ENCODE data around the gene ANKRD63.

The ANKRD63 gene

GRCh38 chr15:40242601-40243000 is 40.3 kb downstream of the ANKRD63 start:
- no peak for DNase-seq (ENCODE audit: low spot score)

GRCh38 chr15:40242213-40242599 is 40.7 kb downstream of the ANKRD63 start:
- DNase-seq (ENCODE audit: low spot score) = no peak

GRCh38 chr15:40241269-40242212 is 41.3 kb downstream of the ANKRD63 start:
- DNase-seq (ENCODE audit: low spot score) = no peak

- no peak for DNase-seq (ENCODE audit: low spot score)
These were observed 42.1 kb downstream of the ANKRD63 start for GRCh38 chr15:40240619-40241221.

GRCh38 chr15:40239693-40240618 is 42.9 kb downstream of the ANKRD63 start:
- no peak for DNase-seq (ENCODE audit: low spot score)

- DNase-seq (ENCODE audit: low spot score) = no peak
These were observed 43.5 kb downstream of the ANKRD63 start for GRCh38 chr15:40239404-40239692.

GRCh38 chr15:40238532-40239403 is 44.1 kb downstream of the ANKRD63 start, which contains the start of gene PAK6:
Gene PAK6, plus strand, starts transcription at chr15:40239063. Its CDS starts 25,723 bp downstream, at chr15:40264786.
- DNase-seq (ENCODE audit: low spot score) = peak; percentile 84

- DNase-seq (ENCODE audit: low spot score) = no peak
These were observed 47.5 kb downstream of the ANKRD63 start for GRCh38 chr15:40235201-40235885.

- DNase-seq (ENCODE audit: low spot score) = no peak
These were observed 48.1 kb downstream of the ANKRD63 start for GRCh38 chr15:40234783-40235182.

GRCh38 chr15:40233727-40234577 is 48.9 kb downstream of the ANKRD63 start:
- DNase-seq (ENCODE audit: low spot score) = peak; percentile 16

- peak; percentile 38 for DNase-seq (ENCODE audit: low spot score)
These were observed 50.2 kb downstream of the ANKRD63 start for GRCh38 chr15:40232625-40233070.
